ENCODE measurements around the gene OR1I1.

The OR1I1 gene

GRCh38 chr19:15138427-15138826, 56.4 kb downstream of the OR1I1 start:
- no peak overlapping the region for H3K27ac ChIP-seq
- TF ChIP-seq CTCF (conservative IDR thresholded peaks at IDR 0.05) (no peak), ZFX (IDR thresholded peaks at IDR 0.05) (no peak)

DNA sequence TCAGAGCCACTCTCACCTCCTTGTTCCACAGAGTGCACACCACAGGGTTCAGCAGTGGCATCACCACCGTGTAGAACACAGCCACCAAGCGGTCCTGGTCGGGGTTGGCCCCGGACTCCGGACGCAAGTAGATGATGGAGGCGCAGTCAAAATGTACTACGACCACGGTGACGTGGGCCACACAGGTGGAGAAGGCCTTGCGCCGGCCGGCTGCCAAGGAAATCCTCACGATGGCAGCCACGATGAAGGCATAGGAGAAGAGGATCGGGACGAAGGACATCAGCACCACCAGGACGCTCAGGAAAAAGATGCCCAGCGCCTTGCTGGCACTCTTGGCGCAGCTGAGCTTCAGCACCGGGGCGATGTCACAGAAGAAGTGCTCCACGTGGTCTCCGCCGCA, 59.1 kb downstream of the OR1I1 start:
- TF ChIP-seq ZFX (IDR thresholded peaks at IDR 0.05) (no peak), CTCF (conservative IDR thresholded peaks at IDR 0.05) (no peak)
- no peak overlapping the region for H3K27ac ChIP-seq

DNA sequence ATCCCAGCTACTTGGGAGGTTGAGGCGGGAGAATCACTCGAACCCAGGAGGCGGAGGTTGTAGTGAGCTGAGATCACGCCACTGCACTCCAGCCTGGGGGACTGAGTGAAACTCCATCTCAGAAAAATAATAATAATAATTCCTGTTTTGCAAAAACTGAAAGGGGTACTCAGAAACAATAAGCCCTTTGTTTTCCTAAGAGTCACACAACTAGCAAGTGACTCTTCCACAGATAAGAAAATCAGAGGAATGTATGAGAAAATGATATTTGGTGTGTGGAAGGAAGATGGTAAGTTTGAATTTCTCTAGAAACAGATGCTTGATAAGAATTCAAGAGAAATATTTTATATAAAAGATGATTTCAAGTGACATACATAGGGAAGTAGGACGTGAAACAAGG, 60.3 kb downstream of the OR1I1 start:
- TF ChIP-seq CTCF (conservative IDR thresholded peaks at IDR 0.05) (no peak), ZFX (IDR thresholded peaks at IDR 0.05) (no peak)
- no peak overlapping the region for H3K27ac ChIP-seq
